GM10847 (cell line): Measurements from ENCODE around the gene LNX2.

ENCODE experiments used
- POLR2A ChIP-seq: IDR thresholded peaks from 2 replicates; pipeline ENCODE4 v1.6.1; 2011; ENCODE audit not compliant: insufficient read length; ENCODE audit errors: extremely low read depth

Gene LNX2

GRCh38 chr13:27524981-27525975 is 95.1 kb downstream of the LNX2 start:
- no peak for TF ChIP-seq POLR2A

GRCh38 chr13:27523346-27524073 is 96.8 kb downstream of the LNX2 start:
- TF ChIP-seq POLR2A: no peak

GRCh38 chr13:27522847-27523246 is 97.5 kb downstream of the LNX2 start:
- TF ChIP-seq POLR2A: no peak

GRCh38 chr13:27516103-27516502 is 104.2 kb downstream of the LNX2 start:
- TF ChIP-seq POLR2A: no peak

GRCh38 chr13:27510082-27510481 is 110.2 kb downstream of the LNX2 start:
- no peak for TF ChIP-seq POLR2A

- TF ChIP-seq POLR2A: no peak
Observed at GRCh38 chr13:27508802-27509201, 111.5 kb downstream of the LNX2 start.

GRCh38 chr13:27505792-27506191 is 114.5 kb downstream of the LNX2 start:
- TF ChIP-seq POLR2A: no peak

GRCh38 chr13:27504868-27505194 is 115.5 kb downstream of the LNX2 start:
- no peak for TF ChIP-seq POLR2A

- no peak for TF ChIP-seq POLR2A
Observed at GRCh38 chr13:27504128-27504867, 116.0 kb downstream of the LNX2 start.

- no peak for TF ChIP-seq POLR2A
Observed at GRCh38 chr13:27500806-27501534, 119.4 kb downstream of the LNX2 start.

GRCh38 chr13:27497563-27498230 is 122.6 kb downstream of the LNX2 start:
- no peak for TF ChIP-seq POLR2A

GRCh38 chr13:27496536-27497273 is 123.6 kb downstream of the LNX2 start:
- no peak for TF ChIP-seq POLR2A

GRCh38 chr13:27496006-27496405 is 124.3 kb downstream of the LNX2 start:
- TF ChIP-seq POLR2A: no peak
